HepG2 (cell line): ENCODE results near the gene AFF4. TPM values are rescaled to one million over a fixed set of nuclear protein-coding genes. Genes with fewer than 3 reads are reported as not detected.

Experiments used
- FOXM1 ChIP-seq: sonication (generic); formaldehyde crosslinking; IDR thresholded peaks from 2 replicates; pipeline ENCODE4 v1.5.0; 2020; ENCODE audit warnings: missing genetic modification reagents
- GLI4 ChIP-seq: sonication (generic); formaldehyde crosslinking; IDR thresholded peaks from 2 replicates; pipeline ENCODE4 v1.5.1; 2020; ENCODE audit warnings: missing genetic modification reagents, mild to moderate bottlenecking, moderate library complexity, borderline replicate concordance
- GTF3A ChIP-seq: sonication (generic); formaldehyde crosslinking; conservative IDR thresholded peaks from 2 replicates; pipeline ENCODE4 v1.4.0; 2020; ENCODE audit warnings: mild to moderate bottlenecking, missing genetic modification reagents
- MAFG ChIP-seq: sonication (generic); formaldehyde crosslinking; IDR thresholded peaks from 2 replicates; pipeline ENCODE4 v1.5.1; 2020; ENCODE audit warnings: mild to moderate bottlenecking, missing genetic modification reagents
- TP53 ChIP-seq: sonication (generic); formaldehyde crosslinking; conservative IDR thresholded peaks from 2 replicates; pipeline ENCODE4 v1.4.0; 2020; ENCODE audit warnings: missing genetic modification reagents
- ZFP36 ChIP-seq: fragments of 150-350 bp; IDR thresholded peaks from 2 replicates; pipeline ENCODE4 v1.6.1; 2018; ENCODE audit warnings: borderline replicate concordance, low read length, low read depth; ENCODE audit not compliant: partially characterized antibody
- ZNF256 ChIP-seq: sonication (generic); formaldehyde crosslinking; conservative IDR thresholded peaks from 2 replicates; pipeline ENCODE4 v1.4.0; 2020; ENCODE audit warnings: missing genetic modification reagents
- ZNF878 ChIP-seq: sonication (generic); formaldehyde crosslinking; IDR thresholded peaks from 2 replicates; pipeline ENCODE4 v1.8.1; 2023; ENCODE audit warnings: mild to moderate bottlenecking, missing genetic modification reagents, moderate library complexity
- ZNF883 ChIP-seq: sonication (generic); formaldehyde crosslinking; IDR thresholded peaks from 2 replicates; pipeline ENCODE4 v1.5.1; 2020; ENCODE audit warnings: mild to moderate bottlenecking, missing genetic modification reagents; ENCODE audit errors: not compliant biosample characterization
- polyA plus RNA-seq, 8 experiments: library from polyadenylated mRNA; depleted of rRNA in 3 of 8; stranded (reverse) in 7 of 8; unstranded in 1 of 8; fragments of >200 nt; fragmentation: Illumina TruSeq in 4 of 8; extraction: Trizol in 4 of 8; gene quantifications; 2 replicates each; pipeline versions ENCODE4 v1.2.1 to v1.2.3, GENCODE V29; 2011 to 2016; ENCODE audit warnings: low read depth in 4 of 8, missing spikeins in 1 of 8, mixed read lengths in 1 of 8; ENCODE audit not compliant: insufficient read depth in 1 of 8
- total RNA-seq, 5 experiments: library from RNA; depleted of rRNA; stranded (reverse); fragments of >200 nt; fragmentation: Illumina TruSeq; extraction: Trizol; gene quantifications; 2 replicates each; pipeline ENCODE4 v1.2.3, GENCODE V29; 2016; ENCODE audit warnings: low read depth in 1 of 5
- TF ChIP-seq, protein P1 (sequence below): sonication (generic); formaldehyde crosslinking; IDR thresholded peaks from 2 replicates; pipeline ENCODE4 v1.4.0; 2020; ENCODE audit warnings: mild to moderate bottlenecking, low read depth, missing genetic modification reagents
- TF ChIP-seq, protein P2 (sequence below): IDR thresholded peaks from 2 replicates; pipeline ENCODE4 v1.6.1; 2016; ENCODE audit warnings: mild to moderate bottlenecking
- TF ChIP-seq, protein P3 (sequence below), 2 experiments: sonication (generic) in 1 of 2; formaldehyde crosslinking in 1 of 2; IDR thresholded peaks; 2 replicates each; pipeline versions ENCODE4 v1.4.0 to v1.6.1; 2016 to 2020; ENCODE audit warnings: borderline replicate concordance in 1 of 2, low read depth in 1 of 2, mild to moderate bottlenecking in 1 of 2, missing genetic modification reagents in 1 of 2
- TF ChIP-seq, protein P4 (sequence below): sonication (generic); formaldehyde crosslinking; IDR thresholded peaks from 2 replicates; pipeline ENCODE4 v1.4.0; 2020; ENCODE audit warnings: missing genetic modification reagents

AFF4 gene
- total and polyA plus RNA-seq, 2 of the 13 experiments (the other 11 are each of a cell fraction or from before 2014, with no cell fraction given): 22.1 to 25.5 TPM

DNA sequence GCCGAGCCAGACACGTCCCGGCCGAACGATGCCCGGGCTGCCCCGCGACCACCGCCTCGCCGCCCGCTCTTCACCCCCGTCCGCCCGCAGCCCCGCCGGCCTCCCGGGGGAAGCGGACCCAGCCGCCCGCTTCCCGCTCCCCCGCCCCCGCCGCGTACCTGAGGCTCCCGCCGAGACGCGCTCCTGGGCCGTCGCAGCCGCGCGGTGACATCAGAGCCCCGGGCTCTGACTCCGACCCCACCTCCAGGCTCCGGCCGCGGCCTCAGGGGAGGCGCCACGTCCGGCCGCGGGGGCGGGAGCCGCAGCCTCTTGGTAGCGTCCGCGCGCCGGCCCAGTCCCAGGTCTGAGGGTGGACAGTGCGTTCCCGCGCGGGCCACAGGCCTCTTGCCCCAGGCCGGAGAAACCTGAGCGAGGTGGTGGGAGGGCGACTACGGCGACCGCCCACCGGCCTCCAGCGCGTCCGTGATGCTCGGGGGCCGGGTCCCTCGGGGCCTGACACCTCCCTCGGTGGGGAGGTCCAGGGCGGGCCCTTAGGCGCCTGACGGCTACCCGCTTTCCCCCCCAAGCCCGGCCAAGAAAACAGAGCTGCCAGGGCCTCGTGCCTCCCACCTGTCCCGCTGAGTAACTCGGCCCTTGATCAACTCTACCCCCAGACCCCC lies 132.9 kb downstream of the AFF4 start, which contains the start of gene SHROOM1 (continued):
- TF ChIP-seq GLI4 (CRISPR knock-in tag) (0 out of 2 replicates have a peak, but pooled peaks have one; percentile 53), ZNF883 (CRISPR knock-in tag) (no peak), FOXM1 (CRISPR knock-in tag) (no peak), GTF3A (CRISPR knock-in tag) (no peak), TP53 (CRISPR knock-in tag) (no peak), MAFG (CRISPR knock-in tag) (no peak), ZNF256 (CRISPR knock-in tag) (no peak), ZNF878 (CRISPR knock-in tag) (no peak), ZFP36 (no peak)
- TF ChIP-seq, protein P1, sequence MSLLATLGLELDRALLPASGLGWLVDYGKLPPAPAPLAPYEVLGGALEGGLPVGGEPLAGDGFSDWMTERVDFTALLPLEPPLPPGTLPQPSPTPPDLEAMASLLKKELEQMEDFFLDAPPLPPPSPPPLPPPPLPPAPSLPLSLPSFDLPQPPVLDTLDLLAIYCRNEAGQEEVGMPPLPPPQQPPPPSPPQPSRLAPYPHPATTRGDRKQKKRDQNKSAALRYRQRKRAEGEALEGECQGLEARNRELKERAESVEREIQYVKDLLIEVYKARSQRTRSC (CRISPR knock-in tag): no peak
- TF ChIP-seq, protein P2, sequence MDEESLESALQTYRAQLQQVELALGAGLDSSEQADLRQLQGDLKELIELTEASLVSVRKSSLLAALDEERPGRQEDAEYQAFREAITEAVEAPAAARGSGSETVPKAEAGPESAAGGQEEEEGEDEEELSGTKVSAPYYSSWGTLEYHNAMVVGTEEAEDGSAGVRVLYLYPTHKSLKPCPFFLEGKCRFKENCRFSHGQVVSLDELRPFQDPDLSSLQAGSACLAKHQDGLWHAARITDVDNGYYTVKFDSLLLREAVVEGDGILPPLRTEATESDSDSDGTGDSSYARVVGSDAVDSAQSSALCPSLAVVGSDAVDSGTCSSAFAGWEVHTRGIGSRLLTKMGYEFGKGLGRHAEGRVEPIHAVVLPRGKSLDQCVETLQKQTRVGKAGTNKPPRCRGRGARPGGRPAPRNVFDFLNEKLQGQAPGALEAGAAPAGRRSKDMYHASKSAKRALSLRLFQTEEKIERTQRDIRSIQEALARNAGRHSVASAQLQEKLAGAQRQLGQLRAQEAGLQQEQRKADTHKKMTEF (CRISPR knock-in tag): peak; percentile 78; the same call in 1 of the 2 replicates
- TF ChIP-seq, protein P3, sequence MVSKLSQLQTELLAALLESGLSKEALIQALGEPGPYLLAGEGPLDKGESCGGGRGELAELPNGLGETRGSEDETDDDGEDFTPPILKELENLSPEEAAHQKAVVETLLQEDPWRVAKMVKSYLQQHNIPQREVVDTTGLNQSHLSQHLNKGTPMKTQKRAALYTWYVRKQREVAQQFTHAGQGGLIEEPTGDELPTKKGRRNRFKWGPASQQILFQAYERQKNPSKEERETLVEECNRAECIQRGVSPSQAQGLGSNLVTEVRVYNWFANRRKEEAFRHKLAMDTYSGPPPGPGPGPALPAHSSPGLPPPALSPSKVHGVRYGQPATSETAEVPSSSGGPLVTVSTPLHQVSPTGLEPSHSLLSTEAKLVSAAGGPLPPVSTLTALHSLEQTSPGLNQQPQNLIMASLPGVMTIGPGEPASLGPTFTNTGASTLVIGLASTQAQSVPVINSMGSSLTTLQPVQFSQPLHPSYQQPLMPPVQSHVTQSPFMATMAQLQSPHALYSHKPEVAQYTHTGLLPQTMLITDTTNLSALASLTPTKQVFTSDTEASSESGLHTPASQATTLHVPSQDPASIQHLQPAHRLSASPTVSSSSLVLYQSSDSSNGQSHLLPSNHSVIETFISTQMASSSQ (IDR thresholded peaks at IDR 0.05; ENCODE audit: low read depth): no peak
- TF ChIP-seq, protein P3 (CRISPR knock-in tag; IDR thresholded peaks at IDR 0.05; ENCODE audit: borderline replicate concordance): peak; percentile 45; the same call in 1 of the 2 replicates
- TF ChIP-seq, protein P4, sequence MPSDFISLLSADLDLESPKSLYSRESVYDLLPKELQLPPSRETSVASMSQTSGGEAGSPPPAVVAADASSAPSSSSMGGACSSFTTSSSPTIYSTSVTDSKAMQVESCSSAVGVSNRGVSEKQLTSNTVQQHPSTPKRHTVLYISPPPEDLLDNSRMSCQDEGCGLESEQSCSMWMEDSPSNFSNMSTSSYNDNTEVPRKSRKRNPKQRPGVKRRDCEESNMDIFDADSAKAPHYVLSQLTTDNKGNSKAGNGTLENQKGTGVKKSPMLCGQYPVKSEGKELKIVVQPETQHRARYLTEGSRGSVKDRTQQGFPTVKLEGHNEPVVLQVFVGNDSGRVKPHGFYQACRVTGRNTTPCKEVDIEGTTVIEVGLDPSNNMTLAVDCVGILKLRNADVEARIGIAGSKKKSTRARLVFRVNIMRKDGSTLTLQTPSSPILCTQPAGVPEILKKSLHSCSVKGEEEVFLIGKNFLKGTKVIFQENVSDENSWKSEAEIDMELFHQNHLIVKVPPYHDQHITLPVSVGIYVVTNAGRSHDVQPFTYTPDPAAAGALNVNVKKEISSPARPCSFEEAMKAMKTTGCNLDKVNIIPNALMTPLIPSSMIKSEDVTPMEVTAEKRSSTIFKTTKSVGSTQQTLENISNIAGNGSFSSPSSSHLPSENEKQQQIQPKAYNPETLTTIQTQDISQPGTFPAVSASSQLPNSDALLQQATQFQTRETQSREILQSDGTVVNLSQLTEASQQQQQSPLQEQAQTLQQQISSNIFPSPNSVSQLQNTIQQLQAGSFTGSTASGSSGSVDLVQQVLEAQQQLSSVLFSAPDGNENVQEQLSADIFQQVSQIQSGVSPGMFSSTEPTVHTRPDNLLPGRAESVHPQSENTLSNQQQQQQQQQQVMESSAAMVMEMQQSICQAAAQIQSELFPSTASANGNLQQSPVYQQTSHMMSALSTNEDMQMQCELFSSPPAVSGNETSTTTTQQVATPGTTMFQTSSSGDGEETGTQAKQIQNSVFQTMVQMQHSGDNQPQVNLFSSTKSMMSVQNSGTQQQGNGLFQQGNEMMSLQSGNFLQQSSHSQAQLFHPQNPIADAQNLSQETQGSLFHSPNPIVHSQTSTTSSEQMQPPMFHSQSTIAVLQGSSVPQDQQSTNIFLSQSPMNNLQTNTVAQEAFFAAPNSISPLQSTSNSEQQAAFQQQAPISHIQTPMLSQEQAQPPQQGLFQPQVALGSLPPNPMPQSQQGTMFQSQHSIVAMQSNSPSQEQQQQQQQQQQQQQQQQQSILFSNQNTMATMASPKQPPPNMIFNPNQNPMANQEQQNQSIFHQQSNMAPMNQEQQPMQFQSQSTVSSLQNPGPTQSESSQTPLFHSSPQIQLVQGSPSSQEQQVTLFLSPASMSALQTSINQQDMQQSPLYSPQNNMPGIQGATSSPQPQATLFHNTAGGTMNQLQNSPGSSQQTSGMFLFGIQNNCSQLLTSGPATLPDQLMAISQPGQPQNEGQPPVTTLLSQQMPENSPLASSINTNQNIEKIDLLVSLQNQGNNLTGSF (CRISPR knock-in tag): no peak
